HepG2 (cell line): ENCODE results near the gene ADGRV1. TPM values are rescaled to one million over a fixed set of nuclear protein-coding genes. Genes with fewer than 3 reads are reported as not detected.

ENCODE experiments used
- KAT2B ChIP-seq: fragments of 150-350 bp; IDR thresholded peaks from 2 replicates; pipeline ENCODE4 v1.6.1; 2014; ENCODE audit warnings: low read depth, low read length, borderline replicate concordance
- KAT8 ChIP-seq: IDR thresholded peaks from 2 replicates; pipeline ENCODE4 v1.6.1; 2016; ENCODE audit warnings: missing genetic modification reagents, missing compliant biosample characterization
- MAFG ChIP-seq: sonication (generic); formaldehyde crosslinking; IDR thresholded peaks from 2 replicates; pipeline ENCODE4 v1.5.1; 2020; ENCODE audit warnings: mild to moderate bottlenecking, missing genetic modification reagents
- MIER3 ChIP-seq: IDR thresholded peaks from 2 replicates; pipeline ENCODE4 v1.6.1; 2016; ENCODE audit warnings: missing compliant biosample characterization, borderline replicate concordance
- NFKB2 ChIP-seq: sonication (generic); formaldehyde crosslinking; IDR thresholded peaks from 2 replicates; pipeline ENCODE4 v1.4.0; 2020; ENCODE audit warnings: missing genetic modification reagents, borderline replicate concordance
- RBFOX2 ChIP-seq: fragments of 200-400 bp; formaldehyde crosslinking; IDR thresholded peaks from 2 replicates; pipeline ENCODE4 v1.6.1; 2017; ENCODE audit warnings: low read depth, mild to moderate bottlenecking, low read length
- SNRNP70 ChIP-seq: fragments of 200-400 bp; formaldehyde crosslinking; IDR thresholded peaks from 2 replicates; pipeline ENCODE4 v1.6.1; 2017; ENCODE audit warnings: mild to moderate bottlenecking, low read depth, low read length, moderate library complexity
- SOX5 ChIP-seq: IDR thresholded peaks from 2 replicates; pipeline ENCODE4 v1.6.1; 2016; ENCODE audit warnings: borderline replicate concordance
- SRSF9 ChIP-seq: fragments of 200-400 bp; formaldehyde crosslinking; IDR thresholded peaks from 2 replicates; pipeline ENCODE4 v1.6.1; 2018; ENCODE audit warnings: borderline replicate concordance, mild to moderate bottlenecking, low read depth, low read length; ENCODE audit not compliant: insufficient read depth, poor library complexity, severe bottlenecking
- ZKSCAN5 ChIP-seq: sonication (generic); formaldehyde crosslinking; IDR thresholded peaks from 2 replicates; pipeline ENCODE4 v1.5.1; 2020; ENCODE audit warnings: mild to moderate bottlenecking, missing genetic modification reagents
- ZNF431 ChIP-seq: sonication (generic); formaldehyde crosslinking; IDR thresholded peaks from 2 replicates; pipeline ENCODE4 v1.9.0; 2022; ENCODE audit warnings: missing genetic modification reagents, low read depth, mild to moderate bottlenecking, borderline replicate concordance
- ZNF607 ChIP-seq: sonication (generic); formaldehyde crosslinking; IDR thresholded peaks from 2 replicates; pipeline ENCODE4 v1.5.1; 2020; ENCODE audit warnings: missing genetic modification reagents, mild to moderate bottlenecking, borderline replicate concordance
- ZNF772 ChIP-seq: sonication (generic); formaldehyde crosslinking; IDR thresholded peaks from 2 replicates; pipeline ENCODE4 v1.5.0; 2020; ENCODE audit warnings: mild to moderate bottlenecking, missing genetic modification reagents
- polyA plus RNA-seq, 8 experiments: library from polyadenylated mRNA; depleted of rRNA in 3 of 8; stranded (reverse) in 7 of 8; unstranded in 1 of 8; fragments of >200 nt; fragmentation: Illumina TruSeq in 4 of 8; extraction: Trizol in 4 of 8; gene quantifications; 2 replicates each; pipeline versions ENCODE4 v1.2.1 to v1.2.3, GENCODE V29; 2011 to 2016; ENCODE audit warnings: low read depth in 4 of 8, missing spikeins in 1 of 8, mixed read lengths in 1 of 8; ENCODE audit not compliant: insufficient read depth in 1 of 8
- total RNA-seq, 5 experiments: library from RNA; depleted of rRNA; stranded (reverse); fragments of >200 nt; fragmentation: Illumina TruSeq; extraction: Trizol; gene quantifications; 2 replicates each; pipeline ENCODE4 v1.2.3, GENCODE V29; 2016; ENCODE audit warnings: low read depth in 1 of 5
- TF ChIP-seq, protein P1 (sequence below): sonication (generic); formaldehyde crosslinking; IDR thresholded peaks from 2 replicates; pipeline ENCODE4 v1.5.0; 2020; ENCODE audit warnings: missing genetic modification reagents
- TF ChIP-seq, protein P2 (sequence below): IDR thresholded peaks from 2 replicates; pipeline ENCODE4 v1.6.1; 2012; ENCODE audit warnings: inconsistent platforms
- TF ChIP-seq, protein P3 (sequence below): IDR thresholded peaks from 2 replicates; pipeline ENCODE4 v1.6.1; 2016; ENCODE audit warnings: missing genetic modification reagents, missing compliant biosample characterization
- TF ChIP-seq, protein P4 (sequence below): sonication (generic); formaldehyde crosslinking; IDR thresholded peaks from 2 replicates; pipeline ENCODE4 v1.9.0; 2022; ENCODE audit warnings: low read depth, missing genetic modification reagents

Gene ADGRV1
- total and polyA plus RNA-seq, 2 of the 13 experiments (the other 11 are each of a cell fraction or from before 2014, with no cell fraction given): 1.7 to 3.9 TPM

DNA sequence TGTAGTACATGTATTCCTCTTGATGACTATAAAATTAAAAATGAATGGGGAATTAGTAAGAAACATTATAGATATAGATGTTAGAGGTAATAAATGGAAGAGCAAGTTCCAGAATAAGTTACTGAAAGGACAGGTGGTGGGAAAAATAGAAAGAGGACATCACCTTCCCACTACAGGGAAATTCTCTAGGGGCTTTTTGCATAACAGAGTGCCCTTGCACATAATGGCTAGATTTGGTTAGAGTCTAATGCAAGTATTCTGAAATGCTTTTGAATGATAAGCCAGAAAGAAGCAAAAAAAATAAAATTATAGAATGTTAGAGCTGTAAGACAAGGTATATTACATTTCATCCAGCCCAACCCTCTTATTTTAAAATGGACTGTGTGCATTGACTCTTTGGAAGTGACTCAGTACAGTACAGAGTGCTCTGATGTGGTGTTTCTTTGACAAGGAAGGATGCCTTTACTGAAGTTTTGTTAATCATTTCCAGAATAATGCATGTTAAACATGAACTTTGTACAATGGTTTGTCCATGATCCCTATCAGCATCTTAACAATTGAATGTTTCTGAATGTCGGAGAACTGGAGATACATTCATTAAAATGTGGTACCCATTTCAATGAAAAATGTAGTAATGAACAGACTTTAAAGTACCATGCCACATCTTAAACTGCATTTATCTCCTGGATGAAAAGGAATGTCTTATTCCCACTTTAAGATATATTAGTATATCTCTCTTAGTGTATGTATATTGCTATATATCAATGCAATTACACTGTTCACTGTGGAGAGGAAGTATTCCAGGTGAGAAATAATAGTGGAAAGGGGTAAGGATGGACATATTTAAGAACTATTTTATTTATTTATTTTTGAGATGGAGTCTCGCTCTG is 391.1 kb downstream of the ADGRV1 start (continued):
- TF ChIP-seq ZNF431 (CRISPR knock-in tag) (no peak), SNRNP70 (no peak), ZNF772 (no peak), ZKSCAN5 (no peak), KAT2B (no peak), KAT8 (CRISPR knock-in tag) (peak; percentile 71), SOX5 (peak; percentile 95), MAFG (CRISPR knock-in tag) (no peak), NFKB2 (no peak), MIER3 (CRISPR knock-in tag) (peak; percentile 47; the same call in 1 of the 2 replicates), RBFOX2 (peak; percentile 36; the same call in 1 of the 2 replicates), SRSF9 (no peak), ZNF607 (CRISPR knock-in tag) (no peak)
- TF ChIP-seq, protein P1, sequence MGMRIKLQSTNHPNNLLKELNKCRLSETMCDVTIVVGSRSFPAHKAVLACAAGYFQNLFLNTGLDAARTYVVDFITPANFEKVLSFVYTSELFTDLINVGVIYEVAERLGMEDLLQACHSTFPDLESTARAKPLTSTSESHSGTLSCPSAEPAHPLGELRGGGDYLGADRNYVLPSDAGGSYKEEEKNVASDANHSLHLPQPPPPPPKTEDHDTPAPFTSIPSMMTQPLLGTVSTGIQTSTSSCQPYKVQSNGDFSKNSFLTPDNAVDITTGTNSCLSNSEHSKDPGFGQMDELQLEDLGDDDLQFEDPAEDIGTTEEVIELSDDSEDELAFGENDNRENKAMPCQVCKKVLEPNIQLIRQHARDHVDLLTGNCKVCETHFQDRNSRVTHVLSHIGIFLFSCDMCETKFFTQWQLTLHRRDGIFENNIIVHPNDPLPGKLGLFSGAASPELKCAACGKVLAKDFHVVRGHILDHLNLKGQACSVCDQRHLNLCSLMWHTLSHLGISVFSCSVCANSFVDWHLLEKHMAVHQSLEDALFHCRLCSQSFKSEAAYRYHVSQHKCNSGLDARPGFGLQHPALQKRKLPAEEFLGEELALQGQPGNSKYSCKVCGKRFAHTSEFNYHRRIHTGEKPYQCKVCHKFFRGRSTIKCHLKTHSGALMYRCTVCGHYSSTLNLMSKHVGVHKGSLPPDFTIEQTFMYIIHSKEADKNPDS (CRISPR knock-in tag): no peak
- TF ChIP-seq, protein P2, sequence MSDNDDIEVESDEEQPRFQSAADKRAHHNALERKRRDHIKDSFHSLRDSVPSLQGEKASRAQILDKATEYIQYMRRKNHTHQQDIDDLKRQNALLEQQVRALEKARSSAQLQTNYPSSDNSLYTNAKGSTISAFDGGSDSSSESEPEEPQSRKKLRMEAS: no peak
- TF ChIP-seq, protein P3, sequence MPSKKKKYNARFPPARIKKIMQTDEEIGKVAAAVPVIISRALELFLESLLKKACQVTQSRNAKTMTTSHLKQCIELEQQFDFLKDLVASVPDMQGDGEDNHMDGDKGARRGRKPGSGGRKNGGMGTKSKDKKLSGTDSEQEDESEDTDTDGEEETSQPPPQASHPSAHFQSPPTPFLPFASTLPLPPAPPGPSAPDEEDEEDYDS (CRISPR knock-in tag): peak; percentile 63
- TF ChIP-seq, protein P4, sequence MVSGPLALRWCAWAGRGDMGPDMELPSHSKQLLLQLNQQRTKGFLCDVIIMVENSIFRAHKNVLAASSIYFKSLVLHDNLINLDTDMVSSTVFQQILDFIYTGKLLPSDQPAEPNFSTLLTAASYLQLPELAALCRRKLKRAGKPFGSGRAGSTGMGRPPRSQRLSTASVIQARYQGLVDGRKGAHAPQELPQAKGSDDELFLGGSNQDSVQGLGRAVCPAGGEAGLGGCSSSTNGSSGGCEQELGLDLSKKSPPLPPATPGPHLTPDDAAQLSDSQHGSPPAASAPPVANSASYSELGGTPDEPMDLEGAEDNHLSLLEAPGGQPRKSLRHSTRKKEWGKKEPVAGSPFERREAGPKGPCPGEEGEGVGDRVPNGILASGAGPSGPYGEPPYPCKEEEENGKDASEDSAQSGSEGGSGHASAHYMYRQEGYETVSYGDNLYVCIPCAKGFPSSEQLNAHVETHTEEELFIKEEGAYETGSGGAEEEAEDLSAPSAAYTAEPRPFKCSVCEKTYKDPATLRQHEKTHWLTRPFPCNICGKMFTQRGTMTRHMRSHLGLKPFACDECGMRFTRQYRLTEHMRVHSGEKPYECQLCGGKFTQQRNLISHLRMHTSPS (CRISPR knock-in tag): no peak
